Liver (tissue), 3 donors: ENCODE data around the gene AK1.

Experiments
- EGR1 ChIP-seq, 2 donors: IDR thresholded peaks; 2 replicates each; pipeline ENCODE4 v1.6.1; 2016 to 2018; ENCODE audit warnings: antibody characterized with exemption in 2 of 2, low read depth in 2 of 2
- FOXA1 ChIP-seq: IDR thresholded peaks from 2 replicates; pipeline ENCODE4 v1.6.1; 2016; ENCODE audit warnings: antibody characterized with exemption
- GABPA ChIP-seq, 2 donors: IDR thresholded peaks in 1 of 2; conservative IDR thresholded peaks in 1 of 2; 2 replicates each; pipeline ENCODE4 v1.6.1; 2016; ENCODE audit warnings: antibody characterized with exemption in 2 of 2, mild to moderate bottlenecking in 1 of 2, moderate library complexity in 1 of 2
- HNF4A ChIP-seq, 2 donors: conservative IDR thresholded peaks; 2 replicates each; pipeline ENCODE4 v1.6.1; 2016; ENCODE audit warnings: antibody characterized with exemption in 2 of 2, mild to moderate bottlenecking in 2 of 2
- JUND ChIP-seq, 2 donors: IDR thresholded peaks; 2 replicates each; pipeline ENCODE4 v1.6.1; 2016; ENCODE audit warnings: antibody characterized with exemption in 2 of 2
- RAD21 ChIP-seq, 2 donors: IDR thresholded peaks; 2 replicates each; pipeline ENCODE4 v1.6.1; 2016; ENCODE audit warnings: antibody characterized with exemption in 2 of 2, mild to moderate bottlenecking in 2 of 2
- TAF1 ChIP-seq: conservative IDR thresholded peaks from 2 replicates; pipeline ENCODE4 v1.6.1; 2016; ENCODE audit warnings: antibody characterized with exemption, mild to moderate bottlenecking
- YY1 ChIP-seq: IDR thresholded peaks from 2 replicates; pipeline ENCODE4 v1.6.1; 2016; ENCODE audit warnings: antibody characterized with exemption, mild to moderate bottlenecking
- TF ChIP-seq, protein P1 (sequence below): IDR thresholded peaks from 2 replicates; pipeline ENCODE4 v1.6.1; 2016; ENCODE audit warnings: antibody characterized with exemption
- TF ChIP-seq, protein P2 (sequence below): fragments of 150-350 bp; IDR thresholded peaks from 2 replicates; pipeline ENCODE4 v1.5.1; 2017; ENCODE audit warnings: improper control_type of control experiment, low read depth, low read length; ENCODE audit not compliant: missing input control
- TF ChIP-seq, protein P3 (sequence below): IDR thresholded peaks from 2 replicates; pipeline ENCODE4 v1.6.1; 2016; ENCODE audit warnings: antibody characterized with exemption, mild to moderate bottlenecking
- TF ChIP-seq, protein P4 (sequence below): IDR thresholded peaks from 2 replicates; pipeline ENCODE4 v1.6.1; 2016; ENCODE audit warnings: antibody characterized with exemption
- donor health status: healthy.
- donor health status: healthy.

DNA sequence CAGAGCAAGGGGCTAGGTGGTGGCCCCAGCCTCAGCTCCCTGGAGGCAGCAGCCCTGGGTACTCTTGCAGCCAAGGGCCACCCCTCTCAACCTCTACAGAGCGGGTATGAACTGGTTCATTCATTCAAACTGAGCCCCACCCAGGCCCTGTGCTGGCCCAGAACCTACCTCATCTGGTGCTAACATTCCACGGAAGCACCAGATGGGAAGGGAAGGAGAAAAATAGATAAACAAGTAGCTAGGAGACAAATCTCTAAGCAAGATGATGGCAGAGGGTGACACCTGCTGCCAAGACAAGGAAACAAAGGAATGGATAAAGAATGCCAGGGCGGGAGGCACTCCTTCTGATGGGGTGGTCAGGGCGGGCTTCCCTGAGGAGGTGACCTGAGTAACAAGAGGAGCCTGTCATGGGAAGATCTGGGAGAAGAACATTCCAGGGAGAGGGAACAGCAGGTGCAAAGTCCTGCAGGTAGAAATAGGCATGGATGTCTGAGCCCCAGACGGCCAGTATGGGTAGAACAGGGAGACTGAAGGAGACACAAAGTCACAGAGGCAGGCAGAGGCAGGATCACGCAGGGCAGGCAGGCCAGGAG, 33.2 kb upstream of the AK1 start:
- TF ChIP-seq, protein P1, sequence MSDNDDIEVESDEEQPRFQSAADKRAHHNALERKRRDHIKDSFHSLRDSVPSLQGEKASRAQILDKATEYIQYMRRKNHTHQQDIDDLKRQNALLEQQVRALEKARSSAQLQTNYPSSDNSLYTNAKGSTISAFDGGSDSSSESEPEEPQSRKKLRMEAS, result no peak
- TF ChIP-seq, protein P2, sequence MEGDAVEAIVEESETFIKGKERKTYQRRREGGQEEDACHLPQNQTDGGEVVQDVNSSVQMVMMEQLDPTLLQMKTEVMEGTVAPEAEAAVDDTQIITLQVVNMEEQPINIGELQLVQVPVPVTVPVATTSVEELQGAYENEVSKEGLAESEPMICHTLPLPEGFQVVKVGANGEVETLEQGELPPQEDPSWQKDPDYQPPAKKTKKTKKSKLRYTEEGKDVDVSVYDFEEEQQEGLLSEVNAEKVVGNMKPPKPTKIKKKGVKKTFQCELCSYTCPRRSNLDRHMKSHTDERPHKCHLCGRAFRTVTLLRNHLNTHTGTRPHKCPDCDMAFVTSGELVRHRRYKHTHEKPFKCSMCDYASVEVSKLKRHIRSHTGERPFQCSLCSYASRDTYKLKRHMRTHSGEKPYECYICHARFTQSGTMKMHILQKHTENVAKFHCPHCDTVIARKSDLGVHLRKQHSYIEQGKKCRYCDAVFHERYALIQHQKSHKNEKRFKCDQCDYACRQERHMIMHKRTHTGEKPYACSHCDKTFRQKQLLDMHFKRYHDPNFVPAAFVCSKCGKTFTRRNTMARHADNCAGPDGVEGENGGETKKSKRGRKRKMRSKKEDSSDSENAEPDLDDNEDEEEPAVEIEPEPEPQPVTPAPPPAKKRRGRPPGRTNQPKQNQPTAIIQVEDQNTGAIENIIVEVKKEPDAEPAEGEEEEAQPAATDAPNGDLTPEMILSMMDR, result peak; percentile 5
- TF ChIP-seq TAF1, result no peak
- no peak for TF ChIP-seq FOXA1
- peak; percentile 35 to 50 for TF ChIP-seq RAD21 (IDR thresholded peaks at IDR 0.05)
- TF ChIP-seq, protein P3, sequence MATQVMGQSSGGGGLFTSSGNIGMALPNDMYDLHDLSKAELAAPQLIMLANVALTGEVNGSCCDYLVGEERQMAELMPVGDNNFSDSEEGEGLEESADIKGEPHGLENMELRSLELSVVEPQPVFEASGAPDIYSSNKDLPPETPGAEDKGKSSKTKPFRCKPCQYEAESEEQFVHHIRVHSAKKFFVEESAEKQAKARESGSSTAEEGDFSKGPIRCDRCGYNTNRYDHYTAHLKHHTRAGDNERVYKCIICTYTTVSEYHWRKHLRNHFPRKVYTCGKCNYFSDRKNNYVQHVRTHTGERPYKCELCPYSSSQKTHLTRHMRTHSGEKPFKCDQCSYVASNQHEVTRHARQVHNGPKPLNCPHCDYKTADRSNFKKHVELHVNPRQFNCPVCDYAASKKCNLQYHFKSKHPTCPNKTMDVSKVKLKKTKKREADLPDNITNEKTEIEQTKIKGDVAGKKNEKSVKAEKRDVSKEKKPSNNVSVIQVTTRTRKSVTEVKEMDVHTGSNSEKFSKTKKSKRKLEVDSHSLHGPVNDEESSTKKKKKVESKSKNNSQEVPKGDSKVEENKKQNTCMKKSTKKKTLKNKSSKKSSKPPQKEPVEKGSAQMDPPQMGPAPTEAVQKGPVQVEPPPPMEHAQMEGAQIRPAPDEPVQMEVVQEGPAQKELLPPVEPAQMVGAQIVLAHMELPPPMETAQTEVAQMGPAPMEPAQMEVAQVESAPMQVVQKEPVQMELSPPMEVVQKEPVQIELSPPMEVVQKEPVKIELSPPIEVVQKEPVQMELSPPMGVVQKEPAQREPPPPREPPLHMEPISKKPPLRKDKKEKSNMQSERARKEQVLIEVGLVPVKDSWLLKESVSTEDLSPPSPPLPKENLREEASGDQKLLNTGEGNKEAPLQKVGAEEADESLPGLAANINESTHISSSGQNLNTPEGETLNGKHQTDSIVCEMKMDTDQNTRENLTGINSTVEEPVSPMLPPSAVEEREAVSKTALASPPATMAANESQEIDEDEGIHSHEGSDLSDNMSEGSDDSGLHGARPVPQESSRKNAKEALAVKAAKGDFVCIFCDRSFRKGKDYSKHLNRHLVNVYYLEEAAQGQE, result no peak
- no peak for TF ChIP-seq GABPA (IDR thresholded peaks at IDR 0.05 in 1 of 2, conservative IDR thresholded peaks at IDR 0.05 in 1 of 2)
- no peak for TF ChIP-seq JUND (IDR thresholded peaks at IDR 0.05)
- TF ChIP-seq HNF4A (conservative IDR thresholded peaks at IDR 0.05), result no peak
- TF ChIP-seq EGR1 (IDR thresholded peaks at IDR 0.05; ENCODE audit: low read depth in 2 of 2), result no peak
- TF ChIP-seq, protein P4, sequence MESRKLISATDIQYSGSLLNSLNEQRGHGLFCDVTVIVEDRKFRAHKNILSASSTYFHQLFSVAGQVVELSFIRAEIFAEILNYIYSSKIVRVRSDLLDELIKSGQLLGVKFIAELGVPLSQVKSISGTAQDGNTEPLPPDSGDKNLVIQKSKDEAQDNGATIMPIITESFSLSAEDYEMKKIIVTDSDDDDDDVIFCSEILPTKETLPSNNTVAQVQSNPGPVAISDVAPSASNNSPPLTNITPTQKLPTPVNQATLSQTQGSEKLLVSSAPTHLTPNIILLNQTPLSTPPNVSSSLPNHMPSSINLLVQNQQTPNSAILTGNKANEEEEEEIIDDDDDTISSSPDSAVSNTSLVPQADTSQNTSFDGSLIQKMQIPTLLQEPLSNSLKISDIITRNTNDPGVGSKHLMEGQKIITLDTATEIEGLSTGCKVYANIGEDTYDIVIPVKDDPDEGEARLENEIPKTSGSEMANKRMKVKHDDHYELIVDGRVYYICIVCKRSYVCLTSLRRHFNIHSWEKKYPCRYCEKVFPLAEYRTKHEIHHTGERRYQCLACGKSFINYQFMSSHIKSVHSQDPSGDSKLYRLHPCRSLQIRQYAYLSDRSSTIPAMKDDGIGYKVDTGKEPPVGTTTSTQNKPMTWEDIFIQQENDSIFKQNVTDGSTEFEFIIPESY, result no peak
- no peak for TF ChIP-seq YY1
